ENCODE measurements around the gene AHCYL2. TPM values are rescaled to one million over a fixed set of nuclear protein-coding genes. Genes with fewer than 3 reads are reported as not detected.

The AHCYL2 gene
- total and polyA plus RNA-seq, 7 experiments from 2014 or later: 8.6 to 22.2 (median 20.1) TPM

- POLR2A ChIA-PET: no interaction called here
- no peak overlapping the region for H3K27ac ChIP-seq (ENCODE audit: low read depth, low read length)
- intact Hi-C loops (cut with micrococcal nuclease): no loop called here
- ATAC-seq: no peak
- Mint-ChIP-seq H3K9me3 (no peaks in the 10 kb centered on the region), H3K36me3 (peaks cover 0 to 5% (median 4%) of the 10 kb centered on the region in 5 donors), H3K27ac (no peak overlapping the region), H3K4me3 (no peak overlapping the region), H3K4me1 (peaks cover 15 to 34% (median 28%) of the 10 kb centered on the region in 7 donors), H3K27me3 (no peaks in the 10 kb centered on the region)
- H3K4me3 ChIP-seq (ENCODE audit: low read length): no peak overlapping the region
- CTCF ChIA-PET: interaction anchor here (1.7 kb wide), 1 partner anchor 46 kb away, joined by 11 read pairs; no protein-coding TSS in a partner anchor
- DNase-seq: no peak
- H3K9me3 ChIP-seq (ENCODE audit: control insufficient read depth in 2 of 3, low read length in 3 of 3): no peaks in the 10 kb centered on the region
- peaks cover 10 to 12% of the 10 kb centered on the region in 2 donors for H3K4me1 ChIP-seq (ENCODE audit: control insufficient read depth in 2 of 2, insufficient read depth in 2 of 2, low read length in 2 of 2)
- H3K27me3 ChIP-seq (ENCODE audit: control insufficient read depth in 2 of 2, insufficient read depth in 2 of 2, low read length in 2 of 2): no peaks in the 10 kb centered on the region
- H3K36me3 ChIP-seq (ENCODE audit: control insufficient read depth in 2 of 3, insufficient read depth in 3 of 3, low read length in 3 of 3): no peaks in the 10 kb centered on the region
Observed at GRCh38 chr7:129264534-129264933, 39.7 kb downstream of the AHCYL2 start.

GRCh38 chr7:129265328-129265727, 40.5 kb downstream of the AHCYL2 start:
- H3K4me3 Mint-ChIP-seq: no peak overlapping the region
- ChIA-PET POLR2A (no interaction called here), CTCF (interaction anchor here (1.7 kb wide), 1 partner anchor 46 kb away, joined by 11 read pairs; no protein-coding TSS in a partner anchor)
- Histone ChIP-seq H3K36me3 (ENCODE audit: control insufficient read depth in 2 of 3, insufficient read depth in 3 of 3, low read length in 3 of 3) (no peaks in the 10 kb centered on the region), H3K9me3 (ENCODE audit: control insufficient read depth in 2 of 3, low read length in 3 of 3) (no peaks in the 10 kb centered on the region), H3K4me3 (ENCODE audit: low read length) (no peak overlapping the region), H3K27ac (ENCODE audit: low read depth, low read length) (no peak overlapping the region), H3K4me1 (ENCODE audit: control insufficient read depth in 2 of 2, insufficient read depth in 2 of 2, low read length in 2 of 2) (peaks cover 7 to 10% of the 10 kb centered on the region in 2 donors), H3K27me3 (ENCODE audit: control insufficient read depth in 2 of 2, insufficient read depth in 2 of 2, low read length in 2 of 2) (no peaks in the 10 kb centered on the region)
- DNase-seq: no peak
- no peak overlapping the region for H3K27ac Mint-ChIP-seq
- H3K4me1 Mint-ChIP-seq: peaks cover 8 to 27% (median 24%) of the 10 kb centered on the region in 7 donors
- intact Hi-C loops (cut with micrococcal nuclease): no loop called here
- no peaks in the 10 kb centered on the region for H3K9me3 Mint-ChIP-seq
- ATAC-seq: no peak
- no peaks in the 10 kb centered on the region for H3K27me3 Mint-ChIP-seq
- peaks cover 0 to 4% (median 1%) of the 10 kb centered on the region in 5 donors for H3K36me3 Mint-ChIP-seq

- ChIA-PET CTCF (interaction anchor here (0.8 to 8.7 kb wide), 2 partner anchors 14 to 45 kb away, joined by 3 to 159 read pairs; partner anchors contain the start of gene AHCYL2), POLR2A (interaction anchor here (0.7 kb wide), 1 partner anchor 288 kb away, joined by 7 read pairs; no protein-coding TSS in a partner anchor)
- ATAC-seq (no peak), DNase-seq (no peak)
- Histone ChIP-seq H3K27me3 (ENCODE audit: control insufficient read depth in 2 of 2, insufficient read depth in 2 of 2, low read length in 2 of 2) (no peaks in the 10 kb centered on the region), H3K9me3 (ENCODE audit: control insufficient read depth in 2 of 3, low read length in 3 of 3) (no peaks in the 10 kb centered on the region), H3K36me3 (ENCODE audit: control insufficient read depth in 2 of 3, insufficient read depth in 3 of 3, low read length in 3 of 3) (no peaks in the 10 kb centered on the region), H3K27ac (ENCODE audit: low read depth, low read length) (no peak overlapping the region), H3K4me3 (ENCODE audit: low read length) (no peak overlapping the region), H3K4me1 (ENCODE audit: control insufficient read depth in 2 of 2, insufficient read depth in 2 of 2, low read length in 2 of 2) (peaks cover 7 to 10% of the 10 kb centered on the region in 2 donors)
- H3K9me3 Mint-ChIP-seq: no peaks in the 10 kb centered on the region
- H3K27me3 Mint-ChIP-seq: no peaks in the 10 kb centered on the region
- intact Hi-C loops (cut with micrococcal nuclease): no loop called here
- H3K36me3 Mint-ChIP-seq: peaks cover 0 to 4% (median 0%) of the 10 kb centered on the region in 5 donors
- no peak overlapping the region for H3K27ac Mint-ChIP-seq
- H3K4me1 Mint-ChIP-seq: peaks cover 12 to 30% (median 22%) of the 10 kb centered on the region in 7 donors
- no peak overlapping the region for H3K4me3 Mint-ChIP-seq
Observed at GRCh38 chr7:129266181-129266580, 41.4 kb downstream of the AHCYL2 start.

- H3K27me3 Mint-ChIP-seq: no peaks in the 10 kb centered on the region
- DNase-seq (no peak), ATAC-seq (no peak)
- POLR2A ChIA-PET: interaction anchor here (1.6 kb wide), 1 partner anchor 47 kb away, joined by 5 read pairs; no protein-coding TSS in a partner anchor
- Histone ChIP-seq H3K27ac (ENCODE audit: low read depth, low read length) (no peak overlapping the region), H3K36me3 (ENCODE audit: control insufficient read depth in 2 of 3, insufficient read depth in 3 of 3, low read length in 3 of 3) (peaks cover 0 to 7% (median 0%) of the 10 kb centered on the region in 3 experiments), H3K27me3 (ENCODE audit: control insufficient read depth in 2 of 2, insufficient read depth in 2 of 2, low read length in 2 of 2) (no peaks in the 10 kb centered on the region), H3K9me3 (ENCODE audit: control insufficient read depth in 2 of 3, low read length in 3 of 3) (no peaks in the 10 kb centered on the region), H3K4me3 (ENCODE audit: low read length) (no peak overlapping the region), H3K4me1 (ENCODE audit: control insufficient read depth in 2 of 2, insufficient read depth in 2 of 2, low read length in 2 of 2) (no peaks in the 10 kb centered on the region)
- H3K36me3 Mint-ChIP-seq: peaks cover 0 to 13% (median 5%) of the 10 kb centered on the region in 5 donors
- H3K4me3 Mint-ChIP-seq: no peak overlapping the region
- H3K9me3 Mint-ChIP-seq: no peaks in the 10 kb centered on the region
- intact Hi-C loops (cut with micrococcal nuclease): loop anchor here (2.0 kb wide), 1 partner anchor 203 kb away; no protein-coding TSS in a partner anchor
- H3K4me1 Mint-ChIP-seq: peaks cover 7 to 19% (median 11%) of the 10 kb centered on the region in 7 donors
- no peak overlapping the region for H3K27ac Mint-ChIP-seq
- CTCF ChIA-PET: interaction anchor here (1.6 to 8.7 kb wide), 4 partner anchors 15 to 49 kb away, joined by 4 to 159 read pairs (median 8); partner anchors contain the start of gene AHCYL2
Observed at GRCh38 chr7:129270077-129270476, 45.2 kb downstream of the AHCYL2 start.

- ChIA-PET POLR2A (interaction anchor here (0.5 to 1.7 kb wide), 5 partner anchors 11 to 53 kb away, joined by 3 to 8 read pairs (median 5); partner anchors contain the start of gene AHCYL2), CTCF (interaction anchor here (0.5 to 8.7 kb wide), 24 partner anchors 9 to 817 kb away, joined by 3 to 159 read pairs (median 4); partner anchors contain the start of gene AHCYL2)
- Histone ChIP-seq H3K9me3 (ENCODE audit: control insufficient read depth in 2 of 3, low read length in 3 of 3) (no peaks in the 10 kb centered on the region), H3K27me3 (ENCODE audit: control insufficient read depth in 2 of 2, insufficient read depth in 2 of 2, low read length in 2 of 2) (no peaks in the 10 kb centered on the region), H3K36me3 (ENCODE audit: control insufficient read depth in 2 of 3, insufficient read depth in 3 of 3, low read length in 3 of 3) (peaks cover 0 to 7% (median 0%) of the 10 kb centered on the region in 3 experiments), H3K27ac (ENCODE audit: low read depth, low read length) (no peak overlapping the region), H3K4me3 (ENCODE audit: low read length) (no peak overlapping the region), H3K4me1 (ENCODE audit: control insufficient read depth in 2 of 2, insufficient read depth in 2 of 2, low read length in 2 of 2) (no peaks in the 10 kb centered on the region)
- Mint-ChIP-seq H3K4me1 (peaks cover 7 to 20% (median 11%) of the 10 kb centered on the region in 7 donors), H3K9me3 (no peaks in the 10 kb centered on the region), H3K27me3 (no peaks in the 10 kb centered on the region), H3K4me3 (peak overlapping the region in 8 of 10 donors; percentile 25 to 75 (median 60)), H3K36me3 (peaks cover 0 to 13% (median 5%) of the 10 kb centered on the region in 5 donors), H3K27ac (peak overlapping the region in 3 of 9 donors; percentile 50 to 86 (median 73))
- DNase-seq (peak; percentile 18 to 80 (median 74)), ATAC-seq (peak; percentile 98)
- intact Hi-C loops (cut with micrococcal nuclease): loop anchor here (1.0 to 2.0 kb wide), 5 partner anchors 27 to 201 kb away; partner anchors contain the start of gene AHCYL2 (in 1 of the 2)
Observed at GRCh38 chr7:129271500-129272355, 46.9 kb downstream of the AHCYL2 start.

GRCh38 chr7:129273936-129274335, 49.1 kb downstream of the AHCYL2 start:
- Mint-ChIP-seq H3K27me3 (no peaks in the 10 kb centered on the region), H3K4me1 (peaks cover 0 to 21% (median 9%) of the 10 kb centered on the region in 7 donors), H3K4me3 (no peak overlapping the region), H3K36me3 (peaks cover 0 to 13% (median 8%) of the 10 kb centered on the region in 5 donors), H3K9me3 (no peaks in the 10 kb centered on the region), H3K27ac (no peak overlapping the region)
- peaks cover 0 to 7% (median 0%) of the 10 kb centered on the region in 3 experiments for H3K36me3 ChIP-seq (ENCODE audit: control insufficient read depth in 2 of 3, insufficient read depth in 3 of 3, low read length in 3 of 3)
- intact Hi-C loops (cut with micrococcal nuclease): no loop called here
- no peaks in the 10 kb centered on the region for H3K4me1 ChIP-seq (ENCODE audit: control insufficient read depth in 2 of 2, insufficient read depth in 2 of 2, low read length in 2 of 2)
- H3K9me3 ChIP-seq (ENCODE audit: control insufficient read depth in 2 of 3, low read length in 3 of 3): no peaks in the 10 kb centered on the region
- H3K4me3 ChIP-seq (ENCODE audit: low read length): no peak overlapping the region
- ATAC-seq: no peak
- POLR2A ChIA-PET: interaction anchor here (0.6 kb wide), 1 partner anchor 10 kb away, joined by 3 read pairs; no protein-coding TSS in a partner anchor
- no peaks in the 10 kb centered on the region for H3K27me3 ChIP-seq (ENCODE audit: control insufficient read depth in 2 of 2, insufficient read depth in 2 of 2, low read length in 2 of 2)
- no peak overlapping the region for H3K27ac ChIP-seq (ENCODE audit: low read depth, low read length)
- DNase-seq: no peak
- CTCF ChIA-PET: interaction anchor here (8.7 kb wide), 1 partner anchor 53 kb away, joined by 159 read pairs; the partner anchor contains the start of gene AHCYL2

Measured in naive thymus-derived CD4-positive, alpha-beta T cell (primary cell).